Neural cell (in vitro differentiated cells): ENCODE results near the gene LARGE1. TPM values are rescaled to one million over a fixed set of nuclear protein-coding genes. Genes with fewer than 3 reads are reported as not detected.

ENCODE experiments used
- H2AFZ ChIP-seq: fragments of 200-600, 300-800 bp; sonication (generic), shearing (Covaris generic); 2 replicates; pipeline ENCODE4 v1.6.0; 2014; ENCODE audit warnings: low read depth, mild to moderate bottlenecking, antibody characterized with exemption, low read length, moderate library complexity
- H3F3A ChIP-seq: fragments of 200-600 bp; shearing (Covaris generic); 2 replicates; pipeline ENCODE4 v1.6.1; 2016; ENCODE audit warnings: mild to moderate bottlenecking, moderate library complexity, mixed read lengths, antibody characterized with exemption, low read length; ENCODE audit not compliant: insufficient read depth, poor library complexity, severe bottlenecking
- H3K27ac ChIP-seq: fragments of 200-600, 300-800 bp; sonication (generic), shearing (Covaris generic); 2 replicates; pipeline ENCODE4 v1.5.1; 2014; ENCODE audit warnings: mild to moderate bottlenecking, low read length, moderate library complexity
- H3K27me3 ChIP-seq: fragments of 300-800, 200-600 bp; sonication (generic), shearing (Covaris generic); 2 replicates; pipeline ENCODE4 v1.6.0; 2014; ENCODE audit warnings: mild to moderate bottlenecking, low read depth, low read length, moderate library complexity; ENCODE audit not compliant: insufficient read depth
- H3K36me3 ChIP-seq: fragments of 300-800, 200-600 bp; sonication (generic), shearing (Covaris generic); 2 replicates; pipeline ENCODE4 v1.5.1; 2014; ENCODE audit warnings: mild to moderate bottlenecking, antibody characterized with exemption, low read length, moderate library complexity; ENCODE audit not compliant: insufficient read depth
- H3K4me2 ChIP-seq: fragments of 300-800, 200-600 bp; sonication (generic), shearing (Covaris generic); 2 replicates; pipeline ENCODE4 v1.6.0; 2014; ENCODE audit warnings: mild to moderate bottlenecking, low read length
- H3K4me3 ChIP-seq: fragments of 300-800, 200-600 bp; sonication (generic), shearing (Covaris generic); 2 replicates; pipeline ENCODE4 v1.5.1; 2014; ENCODE audit warnings: mild to moderate bottlenecking, low read length, moderate library complexity
- H3K79me2 ChIP-seq: fragments of 200-600 bp; shearing (Covaris generic); replicated peaks from 2 replicates; pipeline ENCODE4 v1.6.0; 2014; ENCODE audit warnings: mild to moderate bottlenecking, low read length, moderate library complexity; ENCODE audit not compliant: insufficient read depth
- H3K9ac ChIP-seq: fragments of 300-800, 200-600 bp; sonication (generic), shearing (Covaris generic); 2 replicates; pipeline ENCODE4 v1.6.1; 2016; ENCODE audit warnings: mild to moderate bottlenecking, low read length, mixed read lengths
- H3K9me2 ChIP-seq: fragments of 200-600 bp; shearing (Covaris generic); 2 replicates; pipeline ENCODE4 v1.6.1; 2016; ENCODE audit warnings: mild to moderate bottlenecking, low read length, mixed read lengths; ENCODE audit not compliant: insufficient read depth
- H3K9me3 ChIP-seq: fragments of 200-600, 300-800 bp; sonication (generic), shearing (Covaris generic); 2 replicates; pipeline ENCODE4 v1.6.1; 2016; ENCODE audit warnings: mild to moderate bottlenecking, mixed run types, low read length, moderate library complexity, mixed read lengths
- H4K20me1 ChIP-seq: fragments of 200-600 bp; shearing (Covaris generic); 2 replicates; pipeline ENCODE4 v1.6.1; 2016; ENCODE audit warnings: mild to moderate bottlenecking, mixed run types; ENCODE audit not compliant: insufficient read depth
- CTCF ChIP-seq: fragments of 450-650 bp; IDR thresholded peaks from 2 replicates; pipeline ENCODE4 v1.5.1; 2014; ENCODE audit warnings: antibody characterized with exemption, mild to moderate bottlenecking, moderate library complexity; ENCODE audit not compliant: poor library complexity, severe bottlenecking
- EP300 ChIP-seq: fragments of 450-650 bp; conservative IDR thresholded peaks from 2 replicates; pipeline ENCODE4 v1.6.1; 2014; ENCODE audit warnings: antibody characterized with exemption, mild to moderate bottlenecking, moderate library complexity; ENCODE audit not compliant: poor library complexity, severe bottlenecking
- EZH2 ChIP-seq: fragments of 200-600, 300-800 bp; shearing (Covaris generic), sonication (generic); IDR thresholded peaks from 2 replicates; pipeline ENCODE4 v1.6.1; 2014; ENCODE audit warnings: antibody characterized with exemption, low read length, borderline replicate concordance, mild to moderate bottlenecking; ENCODE audit not compliant: insufficient read depth, poor library complexity, severe bottlenecking
- MXI1 ChIP-seq: fragments of 450-650 bp; conservative IDR thresholded peaks from 2 replicates; pipeline ENCODE4 v1.6.1; 2014; ENCODE audit warnings: antibody characterized with exemption, mild to moderate bottlenecking; ENCODE audit not compliant: poor library complexity, severe bottlenecking
- POLR2AphosphoS5 ChIP-seq: IDR thresholded peaks from 2 replicates; pipeline ENCODE4 v1.6.1; 2012
- RAD21 ChIP-seq: fragments of 450-650 bp; conservative IDR thresholded peaks from 2 replicates; pipeline ENCODE4 v1.6.1; 2014; ENCODE audit warnings: antibody characterized with exemption, mild to moderate bottlenecking, moderate library complexity
- REST ChIP-seq: IDR thresholded peaks from 2 replicates; pipeline ENCODE4 v1.6.1; 2012; ENCODE audit warnings: borderline replicate concordance
- SMC3 ChIP-seq: fragments of 450-650 bp; conservative IDR thresholded peaks from 2 replicates; pipeline ENCODE4 v1.6.1; 2014; ENCODE audit warnings: antibody characterized with exemption, mild to moderate bottlenecking, moderate library complexity; ENCODE audit not compliant: poor library complexity
- TAF1 ChIP-seq: IDR thresholded peaks from 2 replicates; pipeline ENCODE4 v1.6.1; 2012; ENCODE audit warnings: low read depth
- polyA plus RNA-seq: library from polyadenylated mRNA; depleted of rRNA; stranded (reverse); fragments of >200 nt; gene quantifications from 2 replicates; pipeline ENCODE4 v1.2.3, GENCODE V29; 2014

The LARGE1 gene
- polyA plus RNA-seq, 1 donor from 2014 or later = 27.5 TPM

- Histone ChIP-seq H3K4me2 (no peak overlapping the region), H3F3A (no peaks in the 10 kb centered on the region), H2AFZ (no peak overlapping the region), H3K36me3 (no peaks in the 10 kb centered on the region), H3K9ac (no peak overlapping the region), H3K27me3 (no peaks in the 10 kb centered on the region), H4K20me1 (no peaks in the 10 kb centered on the region), H3K4me3 (no peak overlapping the region), H3K27ac (peak overlapping the region; percentile 52), H3K9me2 (no peaks in the 10 kb centered on the region), H3K79me2 (no peaks in the 10 kb centered on the region), H3K9me3 (no peaks in the 10 kb centered on the region)
- TF ChIP-seq CTCF = no peak
- no peak for TF ChIP-seq POLR2AphosphoS5
- TF ChIP-seq MXI1 = no peak
- TF ChIP-seq EZH2 = no peak
- TF ChIP-seq REST = no peak
- no peak for TF ChIP-seq SMC3
- peak; percentile 38 for TF ChIP-seq RAD21
- TF ChIP-seq TAF1 = no peak
- peak; percentile 24 for TF ChIP-seq EP300
These were observed 340.0 kb downstream of the LARGE1 start for GRCh38 chr22:33580310-33580709.

- Histone ChIP-seq H3K79me2 (no peaks in the 10 kb centered on the region), H3K9ac (no peak overlapping the region), H3K27ac (no peak overlapping the region), H3K27me3 (no peaks in the 10 kb centered on the region), H3K9me3 (no peaks in the 10 kb centered on the region), H3K4me3 (no peak overlapping the region), H4K20me1 (no peaks in the 10 kb centered on the region), H3K4me2 (no peak overlapping the region), H3K36me3 (no peaks in the 10 kb centered on the region), H2AFZ (no peak overlapping the region), H3F3A (no peaks in the 10 kb centered on the region), H3K9me2 (no peaks in the 10 kb centered on the region)
- peak; percentile 47 for TF ChIP-seq CTCF
- no peak for TF ChIP-seq REST
These were observed 340.7 kb downstream of the LARGE1 start for GRCh38 chr22:33579448-33580093.
